Measurements from ENCODE around the gene ALDH1L1. TPM values are rescaled to one million over a fixed set of nuclear protein-coding genes. Genes with fewer than 3 reads are reported as not detected.

The ALDH1L1 gene
- total and polyA plus RNA-seq, 9 of the 15 experiments (the other 6 are each of a cell fraction or from before 2014, with no cell fraction given), result 0.06 to 1.9 (median 0.57) TPM; not detected in 1

DNA sequence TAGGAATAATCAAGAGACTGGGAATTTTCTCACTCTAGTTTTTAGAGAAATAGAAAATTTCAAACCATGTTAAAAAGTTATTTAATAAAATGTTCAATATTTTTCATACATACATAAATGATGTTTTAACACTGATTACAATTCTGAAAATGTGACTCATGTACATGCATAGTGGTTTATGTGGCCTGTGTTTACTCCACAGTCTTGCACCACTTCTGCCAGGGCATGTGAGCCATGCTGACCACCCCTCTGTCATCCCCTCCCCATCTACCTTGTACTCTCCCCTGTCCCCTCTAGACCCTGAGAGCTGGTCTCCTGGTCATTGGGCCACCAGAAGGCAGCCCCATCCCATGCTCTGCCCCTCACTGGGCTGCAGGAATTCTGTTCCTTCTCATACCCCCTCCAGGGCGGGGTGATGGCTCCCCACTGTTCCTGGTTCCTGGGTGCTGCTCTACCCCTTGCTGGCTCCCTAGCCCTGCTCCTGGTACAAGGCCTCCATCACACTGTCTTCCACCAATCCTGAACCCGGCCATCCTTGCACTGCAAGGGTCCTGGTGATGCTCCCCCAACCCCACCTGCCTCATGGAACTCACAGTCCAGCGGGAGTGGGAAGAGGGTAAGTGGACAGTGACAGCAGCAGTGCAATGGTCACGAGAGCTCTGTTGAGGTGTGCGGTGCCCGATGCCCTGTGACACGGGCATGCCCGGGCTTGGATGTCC lies 72.3 kb downstream of the ALDH1L1 start:
- FAIRE-seq (no peak), DNase-seq (ENCODE audit: extremely low read depth in 1 of 4, low spot score in 3 of 4) (no peak), ATAC-seq (no peak)
- POLR2A ChIA-PET, result no interaction called here
- no peak overlapping the region for H3K9ac ChIP-seq (ENCODE audit: insufficient read depth in 1 of 2, low read depth in 2 of 2, low read length in 2 of 2)
- H2AFZ ChIP-seq (ENCODE audit: low read depth, low read length), result no peak overlapping the region
- no peaks in the 10 kb centered on the region for H3K9me1 ChIP-seq (ENCODE audit: control insufficient read depth, insufficient read depth, low read length)
- peaks cover 0 to under 1% of the 10 kb centered on the region in 2 experiments; a peak in 1 of 5 replicates for H3K4me1 ChIP-seq (replicated peaks in 1 of 2; ENCODE audit: control insufficient read depth in 2 of 2, insufficient read depth in 2 of 2, low read length in 2 of 2)
- intact Hi-C loops (cut with micrococcal nuclease), result no loop called here
- no peaks in the 10 kb centered on the region for H3K79me2 ChIP-seq (ENCODE audit: control insufficient read depth, insufficient read depth, low read length)
- no peaks in the 10 kb centered on the region for H3K9me3 ChIP-seq (replicated peaks; ENCODE audit: control insufficient read depth, insufficient read depth, low read depth, low read length)
- H3K27ac ChIP-seq (ENCODE audit: extremely low read depth, low read depth, low read length), result no peak overlapping the region
- 0% methylated on average over 6 of the region's 8 CpGs for WGBS (ENCODE audit: insufficient coverage, low coverage, missing lambda C conversion rate)
- H4K20me1 ChIP-seq (replicated peaks; ENCODE audit: control insufficient read depth, insufficient read depth, low read length), result 0 out of 2 replicates have a peak, but pooled peaks cover 3% of the 10 kb centered on the region
- peaks cover 2 to 70% of the 10 kb centered on the region in 2 experiments; a peak in 4 of 5 replicates for H3K27me3 ChIP-seq (ENCODE audit: control insufficient read depth in 2 of 2, insufficient read depth in 2 of 2, low read length in 2 of 2)
- in situ Hi-C loops (cut with MboI), result no loop called here
- no TSS peak for BruUV-seq (replicated peaks)
- H3K4me3 ChIP-seq, result no peak overlapping the region
- CTCF ChIA-PET (ENCODE audit: low intra/inter-chr PET ratio), result no interaction called here
- TF ChIP-seq, protein P1, sequence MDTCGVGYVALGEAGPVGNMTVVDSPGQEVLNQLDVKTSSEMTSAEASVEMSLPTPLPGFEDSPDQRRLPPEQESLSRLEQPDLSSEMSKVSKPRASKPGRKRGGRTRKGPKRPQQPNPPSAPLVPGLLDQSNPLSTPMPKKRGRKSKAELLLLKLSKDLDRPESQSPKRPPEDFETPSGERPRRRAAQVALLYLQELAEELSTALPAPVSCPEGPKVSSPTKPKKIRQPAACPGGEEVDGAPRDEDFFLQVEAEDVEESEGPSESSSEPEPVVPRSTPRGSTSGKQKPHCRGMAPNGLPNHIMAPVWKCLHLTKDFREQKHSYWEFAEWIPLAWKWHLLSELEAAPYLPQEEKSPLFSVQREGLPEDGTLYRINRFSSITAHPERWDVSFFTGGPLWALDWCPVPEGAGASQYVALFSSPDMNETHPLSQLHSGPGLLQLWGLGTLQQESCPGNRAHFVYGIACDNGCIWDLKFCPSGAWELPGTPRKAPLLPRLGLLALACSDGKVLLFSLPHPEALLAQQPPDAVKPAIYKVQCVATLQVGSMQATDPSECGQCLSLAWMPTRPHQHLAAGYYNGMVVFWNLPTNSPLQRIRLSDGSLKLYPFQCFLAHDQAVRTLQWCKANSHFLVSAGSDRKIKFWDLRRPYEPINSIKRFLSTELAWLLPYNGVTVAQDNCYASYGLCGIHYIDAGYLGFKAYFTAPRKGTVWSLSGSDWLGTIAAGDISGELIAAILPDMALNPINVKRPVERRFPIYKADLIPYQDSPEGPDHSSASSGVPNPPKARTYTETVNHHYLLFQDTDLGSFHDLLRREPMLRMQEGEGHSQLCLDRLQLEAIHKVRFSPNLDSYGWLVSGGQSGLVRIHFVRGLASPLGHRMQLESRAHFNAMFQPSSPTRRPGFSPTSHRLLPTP (IDR thresholded peaks at IDR 0.05; ENCODE audit: borderline replicate concordance, extremely low read depth, insufficient read length), result no peak
- TF ChIP-seq ELF2 (CRISPR knock-in tag; IDR thresholded peaks at IDR 0.05), result no peak
- no peak for TF ChIP-seq FOXK2 (conservative IDR thresholded peaks at IDR 0.05 in 1 of 2, IDR thresholded peaks at IDR 0.05 in 1 of 2; ENCODE audit: low read depth in 2 of 2)
- no peak for TF ChIP-seq XRCC3 (IDR thresholded peaks at IDR 0.05)
- no peak for TF ChIP-seq RFX1 (IDR thresholded peaks at IDR 0.05)
- TF ChIP-seq ZBTB7A (IDR thresholded peaks at IDR 0.05; ENCODE audit: borderline replicate concordance, control insufficient read depth, low read depth, low read length), result no peak
- no peak for TF ChIP-seq ZFP36 (IDR thresholded peaks at IDR 0.05; ENCODE audit: low read depth, low read length, partially characterized antibody)
- TF ChIP-seq, protein P2, sequence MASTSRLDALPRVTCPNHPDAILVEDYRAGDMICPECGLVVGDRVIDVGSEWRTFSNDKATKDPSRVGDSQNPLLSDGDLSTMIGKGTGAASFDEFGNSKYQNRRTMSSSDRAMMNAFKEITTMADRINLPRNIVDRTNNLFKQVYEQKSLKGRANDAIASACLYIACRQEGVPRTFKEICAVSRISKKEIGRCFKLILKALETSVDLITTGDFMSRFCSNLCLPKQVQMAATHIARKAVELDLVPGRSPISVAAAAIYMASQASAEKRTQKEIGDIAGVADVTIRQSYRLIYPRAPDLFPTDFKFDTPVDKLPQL (IDR thresholded peaks at IDR 0.05; ENCODE audit: extremely low read depth, insufficient read length), result no peak
- no peak overlapping the region for H3K4me2 ChIP-seq (ENCODE audit: insufficient read depth, low read length)
- no peaks in the 10 kb centered on the region for H3K36me3 ChIP-seq (ENCODE audit: control insufficient read depth, insufficient read depth, low read length)
